Esophagus (tissue), 2 donors: ENCODE data around the gene WDFY4. TPM values are rescaled to one million over a fixed set of nuclear protein-coding genes. Genes with fewer than 3 reads are reported as not detected.

Source experiments
- H3K27ac ChIP-seq, 2 donors: one replicate each; pipeline ENCODE4 v1.5.1; 2013; ENCODE audit warnings: low read depth in 2 of 2, mild to moderate bottlenecking in 2 of 2, inconsistent platforms in 1 of 2, low read length in 1 of 2, moderate library complexity in 1 of 2
- H3K27me3 ChIP-seq, 2 donors: one replicate each; pipeline ENCODE4 v1.6.1; 2013; ENCODE audit warnings: low read length in 2 of 2, control low read depth in 1 of 2, mild to moderate bottlenecking in 1 of 2; ENCODE audit not compliant: insufficient read depth in 2 of 2, control insufficient read depth in 1 of 2
- H3K36me3 ChIP-seq, 2 donors: one replicate each; pipeline ENCODE4 v1.6.1; 2013; ENCODE audit warnings: low read length in 1 of 2; ENCODE audit not compliant: control insufficient read depth in 2 of 2, insufficient read depth in 2 of 2
- H3K4me1 ChIP-seq, 2 donors: one replicate each; pipeline ENCODE4 v1.6.1; 2013; ENCODE audit warnings: low read length in 1 of 2; ENCODE audit not compliant: control insufficient read depth in 2 of 2, insufficient read depth in 2 of 2
- H3K4me3 ChIP-seq, 2 donors: one replicate each; pipeline ENCODE4 v1.5.1; 2013; ENCODE audit warnings: low read length in 2 of 2, mild to moderate bottlenecking in 2 of 2, low read depth in 1 of 2, moderate library complexity in 1 of 2
- H3K9me3 ChIP-seq, 2 donors: one replicate each; pipeline ENCODE4 v1.6.1; 2013; ENCODE audit warnings: mild to moderate bottlenecking in 2 of 2, low read depth in 1 of 2, low read length in 1 of 2, moderate library complexity in 1 of 2; ENCODE audit not compliant: control insufficient read depth in 2 of 2, insufficient read depth in 1 of 2
- WGBS, 2 donors: extraction: QIAGEN DNeasy Blood & Tissue Kit; methylation state at CpG; one replicate each; pipeline ENCODE4 v1.1.7; 2013; 5-methylcytosine and 5-hydroxymethylcytosine counted together
- polyA plus RNA-seq, 2 donors: library from polyadenylated mRNA; stranded (reverse); fragments of 200-250 nt; gene quantifications; one replicate each; pipeline ENCODE4 v1.2.3, GENCODE V29; 2013
- donor health status: healthy with polysubstance abuse.
- donor health status: Bipolar disorder and iron deficiency.

The WDFY4 gene
- polyA plus RNA-seq, 2 donors, result 0.43 to 0.79 TPM

GRCh38 chr10:48976196-48976595, 291.5 kb downstream of the WDFY4 start:
- H3K27me3 ChIP-seq, result no peaks in the 10 kb centered on the region
- no peaks in the 10 kb centered on the region for H3K36me3 ChIP-seq
- no peaks in the 10 kb centered on the region for H3K9me3 ChIP-seq
- no peak overlapping the region for H3K4me3 ChIP-seq
- no peak overlapping the region for H3K27ac ChIP-seq
- no peaks in the 10 kb centered on the region for H3K4me1 ChIP-seq

GRCh38 chr10:48978318-48978717, 293.6 kb downstream of the WDFY4 start:
- Histone ChIP-seq H3K9me3 (no peaks in the 10 kb centered on the region), H3K4me3 (no peak overlapping the region), H3K27ac (no peak overlapping the region), H3K27me3 (no peaks in the 10 kb centered on the region), H3K4me1 (no peaks in the 10 kb centered on the region), H3K36me3 (no peaks in the 10 kb centered on the region)
- WGBS, 2 donors, result 81 to 87% methylated on average over 5 of the region's 5 CpGs

- WGBS, 2 donors, result 30 to 35% methylated on average over 12 of the region's 12 CpGs
- no peaks in the 10 kb centered on the region for H3K9me3 ChIP-seq
- no peaks in the 10 kb centered on the region for H3K27me3 ChIP-seq
- no peak overlapping the region for H3K27ac ChIP-seq
- H3K36me3 ChIP-seq, result no peaks in the 10 kb centered on the region
- no peaks in the 10 kb centered on the region for H3K4me1 ChIP-seq
- no peak overlapping the region for H3K4me3 ChIP-seq
These were observed 296.7 kb downstream of the WDFY4 start for GRCh38 chr10:48981310-48981907.

- Histone ChIP-seq H3K36me3 (no peaks in the 10 kb centered on the region), H3K9me3 (no peaks in the 10 kb centered on the region), H3K4me3 (no peak overlapping the region), H3K27me3 (no peaks in the 10 kb centered on the region), H3K4me1 (no peaks in the 10 kb centered on the region), H3K27ac (no peak overlapping the region)
- WGBS, 2 donors, result 76 to 84% methylated on average over 5 of the region's 5 CpGs
These were observed 297.9 kb downstream of the WDFY4 start for GRCh38 chr10:48982584-48982983.

GRCh38 chr10:48983648-48984351, 299.1 kb downstream of the WDFY4 start:
- no peaks in the 10 kb centered on the region for H3K9me3 ChIP-seq
- H3K27me3 ChIP-seq, result no peaks in the 10 kb centered on the region
- no peaks in the 10 kb centered on the region for H3K36me3 ChIP-seq
- H3K4me1 ChIP-seq, result no peaks in the 10 kb centered on the region
- H3K4me3 ChIP-seq, result no peak overlapping the region
- WGBS, 2 donors, result 76 to 78% methylated on average over 5 of the region's 5 CpGs
- H3K27ac ChIP-seq, result no peak overlapping the region

GRCh38 chr10:48985621-48986158, 301.0 kb downstream of the WDFY4 start:
- H3K4me3 ChIP-seq, result no peak overlapping the region
- no peaks in the 10 kb centered on the region for H3K9me3 ChIP-seq
- no peaks in the 10 kb centered on the region for H3K4me1 ChIP-seq
- H3K36me3 ChIP-seq, result no peaks in the 10 kb centered on the region
- no peak overlapping the region for H3K27ac ChIP-seq
- 93 to 95% methylated on average over 7 of the region's 7 CpGs for WGBS, 2 donors
- H3K27me3 ChIP-seq, result no peaks in the 10 kb centered on the region

GRCh38 chr10:48990226-48990625, 305.6 kb downstream of the WDFY4 start:
- H3K36me3 ChIP-seq, result no peaks in the 10 kb centered on the region
- H3K27ac ChIP-seq, result no peak overlapping the region
- H3K9me3 ChIP-seq, result no peaks in the 10 kb centered on the region
- H3K4me3 ChIP-seq, result no peak overlapping the region
- no peaks in the 10 kb centered on the region for H3K27me3 ChIP-seq
- 78 to 96% methylated on average over 1 of the region's 1 CpG for WGBS, 2 donors
- H3K4me1 ChIP-seq, result no peaks in the 10 kb centered on the region

GRCh38 chr10:48993627-48994026, 309.0 kb downstream of the WDFY4 start:
- Histone ChIP-seq H3K4me3 (no peak overlapping the region), H3K9me3 (no peaks in the 10 kb centered on the region), H3K36me3 (no peaks in the 10 kb centered on the region), H3K4me1 (no peaks in the 10 kb centered on the region), H3K27me3 (no peaks in the 10 kb centered on the region), H3K27ac (no peak overlapping the region)
- WGBS, 2 donors, result 83 to 86% methylated on average over 5 of the region's 5 CpGs

- no peaks in the 10 kb centered on the region for H3K9me3 ChIP-seq
- no peaks in the 10 kb centered on the region for H3K27me3 ChIP-seq
- H3K4me3 ChIP-seq, result no peak overlapping the region
- 50 to 65% methylated on average over 3 of the region's 3 CpGs for WGBS, 2 donors
- H3K27ac ChIP-seq, result no peak overlapping the region
- no peaks in the 10 kb centered on the region for H3K36me3 ChIP-seq
- H3K4me1 ChIP-seq, result no peaks in the 10 kb centered on the region
These were observed 311.7 kb downstream of the WDFY4 start for GRCh38 chr10:48996329-48996728.

GRCh38 chr10:48999346-48999745, 314.7 kb downstream of the WDFY4 start:
- Histone ChIP-seq H3K27me3 (no peaks in the 10 kb centered on the region), H3K9me3 (no peaks in the 10 kb centered on the region), H3K4me3 (no peak overlapping the region), H3K4me1 (no peaks in the 10 kb centered on the region), H3K36me3 (no peaks in the 10 kb centered on the region), H3K27ac (no peak overlapping the region)
- 80 to 89% methylated on average over 2 of the region's 2 CpGs for WGBS, 2 donors
